Ureter (tissue), 1 donor: ENCODE results near the gene EDAR. TPM values are rescaled to one million over a fixed set of nuclear protein-coding genes. Genes with fewer than 3 reads are reported as not detected.

Experiments used
- DNase-seq: peaks from one replicate; pipeline ENCODE4 v3.0.0-alpha.2; 2020; ENCODE audit warnings: low spot score
- total RNA-seq: library from RNA; stranded (reverse); gene quantifications from one replicate; pipeline ENCODE4 v1.2.4, GENCODE V29; 2023
- donor health status: DM: yes; HTN: yes; CAD: no.

EDAR gene
- total RNA-seq, 1 donor from 2014 or later = 0.96 TPM

DNA sequence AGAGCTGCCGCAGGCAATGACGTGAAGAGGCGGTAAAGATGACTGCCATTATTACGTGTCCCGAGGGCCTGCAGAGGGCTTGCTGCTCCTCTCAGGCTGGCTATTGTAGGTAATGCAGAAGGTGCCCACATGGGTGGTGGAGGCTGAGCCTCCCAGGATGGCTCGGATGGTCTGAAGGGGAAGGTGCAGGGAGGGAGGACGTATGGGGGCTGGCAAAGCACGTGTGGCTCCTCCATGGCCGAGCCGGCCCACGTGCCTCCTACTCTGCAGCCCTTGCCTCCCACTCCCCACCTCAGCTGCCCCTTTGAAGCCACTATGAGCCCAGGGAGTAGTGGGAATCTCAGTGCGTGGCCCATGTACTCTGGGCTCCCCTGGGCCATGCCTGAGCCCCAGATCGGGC, 48.9 kb downstream of the EDAR start:
- no peak for DNase-seq

DNA sequence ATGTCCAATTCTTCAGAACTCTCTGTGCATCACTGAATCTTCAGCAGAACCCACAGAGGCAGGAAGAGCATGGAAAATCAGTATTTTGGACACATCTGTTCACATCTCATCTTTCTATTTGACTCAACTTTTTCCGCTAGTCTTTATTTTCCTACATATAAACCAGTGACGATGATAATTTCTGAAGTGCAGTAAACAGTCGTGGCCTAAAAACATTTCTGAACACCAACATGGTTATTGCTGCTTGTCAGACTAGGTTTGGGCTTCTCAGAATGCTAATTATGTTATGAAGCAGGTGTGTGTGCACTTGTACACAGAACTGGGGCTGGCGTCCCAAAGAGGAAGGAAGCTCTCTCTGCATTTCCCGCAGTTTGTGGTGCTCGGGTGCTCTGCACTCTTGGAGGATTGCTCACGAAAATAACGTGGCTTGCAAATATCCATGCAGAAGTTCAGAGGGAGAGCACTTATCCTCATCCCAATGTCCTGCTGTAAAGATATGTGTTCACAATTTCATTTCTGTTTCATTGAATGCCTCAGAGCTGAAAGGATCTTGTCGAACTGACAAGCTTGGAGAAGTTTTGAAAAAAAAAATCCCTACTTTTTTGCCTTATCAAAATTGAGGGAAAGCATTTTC, 50.8 kb downstream of the EDAR start:
- no peak for DNase-seq

- no peak for DNase-seq
Measured at GRCh38 chr2:108937367-108938017, 51.5 kb downstream of the EDAR start.

- no peak for DNase-seq
Measured at GRCh38 chr2:108936866-108937265, 52.2 kb downstream of the EDAR start.

- DNase-seq = no peak
Measured at GRCh38 chr2:108936076-108936864, 52.8 kb downstream of the EDAR start.

DNA sequence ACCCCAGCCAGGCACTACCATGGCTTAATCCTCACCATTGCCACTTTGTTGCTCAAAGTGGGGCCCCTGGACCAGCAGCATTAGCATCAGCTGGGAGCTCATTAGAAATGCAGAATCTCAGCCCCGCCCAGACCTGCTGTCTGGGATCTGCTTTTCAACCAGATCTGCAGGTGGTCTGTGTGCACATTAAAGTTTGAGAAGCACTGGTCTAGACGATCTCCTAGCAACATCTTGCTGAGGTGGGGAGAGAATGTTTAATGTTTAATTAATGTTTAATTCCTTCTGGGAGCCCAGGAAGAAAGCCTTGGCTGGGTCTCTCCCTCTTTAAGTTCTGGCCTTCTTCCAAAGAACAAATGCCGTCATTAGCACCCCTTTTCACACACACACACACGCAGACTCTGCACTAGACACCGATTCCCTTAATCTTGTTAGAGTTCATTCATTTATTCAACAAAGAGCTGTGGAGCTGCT, 53.7 kb downstream of the EDAR start:
- no peak for DNase-seq

GRCh38 chr2:108934583-108935245, 54.3 kb downstream of the EDAR start:
- DNase-seq = no peak

- DNase-seq = no peak
Measured at GRCh38 chr2:108934151-108934550, 54.9 kb downstream of the EDAR start.

- DNase-seq = peak; percentile 78
Measured at GRCh38 chr2:108933691-108934117, 55.3 kb downstream of the EDAR start.

DNA sequence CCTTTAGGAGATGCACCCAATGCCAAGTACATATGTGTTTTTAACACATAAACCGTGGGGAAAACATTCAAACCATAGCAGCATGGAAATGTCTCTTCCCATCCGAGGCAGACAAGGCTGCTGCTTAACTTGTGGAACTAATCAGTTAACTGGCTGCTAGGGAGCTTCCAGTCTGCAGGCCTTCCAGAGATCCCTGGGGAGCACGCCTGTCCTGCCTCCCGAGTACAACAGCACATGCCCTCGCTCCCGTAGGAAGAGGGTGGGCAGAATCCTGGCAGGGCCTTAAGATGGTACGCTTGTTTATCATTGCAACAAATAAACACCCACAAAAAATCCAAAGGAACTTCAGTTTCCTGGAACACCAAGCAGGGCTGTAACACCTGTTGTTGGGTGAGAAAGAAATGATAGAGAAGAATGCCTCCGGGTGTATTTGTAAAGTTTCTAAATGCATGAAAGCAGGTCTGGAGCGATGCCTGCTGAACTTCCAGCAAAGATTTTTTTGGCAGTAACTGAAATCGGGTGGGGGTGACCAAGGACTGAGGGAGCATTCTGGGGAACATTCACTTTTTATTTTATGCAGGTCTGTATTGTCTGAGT, 56.2 kb downstream of the EDAR start:
- DNase-seq = no peak

DNA sequence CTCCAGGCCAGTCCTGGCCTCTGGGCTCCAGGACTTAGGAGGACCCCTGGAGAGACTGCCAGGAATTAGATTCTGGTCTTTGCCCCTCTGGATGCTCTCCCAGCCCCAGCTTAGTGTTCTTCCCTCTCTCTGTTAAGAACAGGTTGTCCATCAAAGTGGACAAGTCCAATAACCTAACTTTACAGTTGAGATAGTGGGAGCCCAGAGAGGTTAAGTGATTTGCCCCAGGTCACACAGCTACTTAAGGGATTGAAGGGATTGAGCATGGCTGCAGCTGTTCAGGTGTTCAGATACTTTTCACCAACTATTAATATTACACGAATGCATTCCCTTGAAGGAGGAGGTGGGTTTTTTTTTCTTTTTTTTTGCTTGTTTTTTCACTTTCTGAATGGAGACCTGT, 57.6 kb downstream of the EDAR start:
- no peak for DNase-seq

GRCh38 chr2:108929807-108930425, 59.1 kb downstream of the EDAR start:
- DNase-seq = no peak

- no peak for DNase-seq
Measured at GRCh38 chr2:108928660-108929377, 60.2 kb downstream of the EDAR start.

- DNase-seq = no peak
Measured at GRCh38 chr2:108927936-108928659, 60.9 kb downstream of the EDAR start.

DNA sequence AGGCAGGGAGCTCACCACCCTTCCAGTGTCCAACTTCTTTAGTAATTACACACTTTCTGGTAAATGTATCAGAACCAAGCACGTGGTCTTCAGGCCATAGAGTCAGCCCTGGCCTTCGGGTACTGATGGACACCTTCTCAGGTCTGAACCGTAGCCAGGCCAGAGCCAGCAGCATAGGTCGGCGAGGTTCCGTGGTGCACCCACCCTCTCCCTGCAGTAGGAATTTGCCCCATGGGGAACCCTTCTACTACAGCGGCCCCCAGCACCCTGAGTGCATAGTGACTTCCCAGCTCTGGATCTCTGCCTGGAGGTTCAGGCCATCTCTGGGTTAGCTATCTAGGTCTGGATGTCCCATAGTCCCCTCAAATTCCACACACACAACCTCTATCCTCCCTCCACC, 61.6 kb downstream of the EDAR start:
- DNase-seq = no peak

GRCh38 chr2:108926561-108927380, 62.2 kb downstream of the EDAR start:
- DNase-seq = no peak

DNA sequence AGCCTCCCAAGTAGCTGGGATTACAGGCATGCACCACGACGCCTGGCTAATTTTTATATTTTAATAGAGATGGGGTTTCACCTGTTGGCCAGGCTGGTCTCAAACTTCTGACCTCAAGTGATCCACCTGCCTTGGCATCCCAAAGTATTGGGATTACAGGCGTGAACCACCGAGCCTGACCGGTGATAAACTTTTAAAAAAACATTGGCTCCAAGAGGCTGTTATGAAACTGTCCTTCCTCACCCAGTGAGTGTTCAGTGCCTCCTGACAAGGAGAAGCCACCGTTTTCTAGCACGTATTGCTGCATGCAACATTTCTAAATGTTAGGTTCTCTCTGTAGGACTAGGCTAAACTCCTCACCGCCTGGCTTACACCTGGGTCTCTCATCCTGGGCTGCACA, 63.3 kb downstream of the EDAR start:
- no peak for DNase-seq

DNA sequence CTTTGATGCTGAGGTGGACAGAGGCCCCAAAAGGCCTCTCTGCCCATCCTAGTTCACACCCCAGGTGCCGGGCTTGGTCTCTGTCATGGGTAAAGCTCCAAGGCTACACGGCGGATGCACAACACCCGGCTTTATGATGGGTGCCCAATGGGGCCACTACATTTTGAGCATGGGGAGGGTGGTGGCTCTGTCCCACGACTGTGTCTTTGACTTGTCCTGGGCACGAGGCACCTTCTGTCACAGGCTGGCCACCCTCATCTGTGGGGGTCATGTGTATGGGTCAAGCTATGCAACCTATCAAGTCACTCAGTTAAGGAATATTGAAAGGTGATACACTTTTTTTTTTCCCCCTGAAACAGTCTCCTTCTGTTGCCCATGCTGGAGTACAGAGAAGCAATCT, 63.7 kb downstream of the EDAR start:
- no peak for DNase-seq

- no peak for DNase-seq
Measured at GRCh38 chr2:108924580-108925251, 64.3 kb downstream of the EDAR start.
